Right lobe of liver (tissue), 4 donors: ENCODE results near the gene TGFB1.

ENCODE experiments used
- CTCF ChIP-seq, 4 donors: fragments of 200-600 bp in 3 of 4; fragments of 450-650 bp in 1 of 4; IDR thresholded peaks; one replicate each; pipeline versions ENCODE4 v1.5.1 to v1.8.0; 2016 to 2022; ENCODE audit warnings: antibody characterized with exemption in 4 of 4, mild to moderate bottlenecking in 2 of 4
- POLR2A ChIP-seq: fragments of 450-650 bp; IDR thresholded peaks from one replicate; pipeline ENCODE4 v1.6.1; 2017; ENCODE audit warnings: antibody characterized with exemption, mild to moderate bottlenecking
- donor health status: DM: no; HTN: no; CAD: no.
- donor health status: DM: no; HTN: no; CAD: no.
- donor health status: DM: no; HTN: yes; CAD: no.

DNA sequence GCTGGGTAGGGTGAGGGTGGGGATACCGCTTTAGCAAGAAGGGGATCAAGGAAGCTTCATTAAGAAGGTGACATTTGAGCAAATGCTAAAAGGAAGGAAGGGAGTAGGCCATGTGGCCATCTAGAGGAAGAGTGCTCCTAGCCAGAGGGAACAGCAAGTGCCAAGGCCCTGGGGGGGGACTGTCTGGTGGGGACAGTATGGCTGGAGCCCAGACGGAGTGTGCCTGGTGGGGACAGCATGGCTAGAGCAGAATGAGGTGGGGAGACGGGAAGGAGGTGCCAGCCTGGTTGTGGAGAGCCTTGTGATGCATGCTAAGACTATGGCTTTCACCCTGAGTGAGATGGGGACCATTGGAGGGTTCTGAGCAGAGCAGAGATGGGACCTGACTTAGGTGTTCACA is 2.1 kb upstream of the TGFB1 start:
- TF ChIP-seq CTCF (IDR thresholded peaks at IDR 0.05) = no peak
- no peak for TF ChIP-seq POLR2A
